ENCODE measurements around the gene MACROD2. TPM values are rescaled to one million over a fixed set of nuclear protein-coding genes. Genes with fewer than 3 reads are reported as not detected.

The MACROD2 gene
- total RNA-seq, 4 donors from 2014 or later, result 1.8 to 4.8 (median 2.9) TPM

GRCh38 chr20:14360416-14360815 is 365.1 kb downstream of the MACROD2 start:
- no peaks in the 10 kb centered on the region for H3K4me1 ChIP-seq
- H3K4me3 ChIP-seq, result no peak overlapping the region
- no peaks in the 10 kb centered on the region for H3K9me3 ChIP-seq
- no peak overlapping the region for H3K27ac ChIP-seq
- H3K27me3 ChIP-seq, result no peaks in the 10 kb centered on the region
- no peak for DNase-seq
- intact Hi-C loops (cut with DNase I), result no loop called here
- no peaks in the 10 kb centered on the region for H3K36me3 ChIP-seq
- TF ChIP-seq CTCF (IDR thresholded peaks at IDR 0.05), result no peak
- no peak for TF ChIP-seq POLR2A (IDR thresholded peaks at IDR 0.05)

DNA sequence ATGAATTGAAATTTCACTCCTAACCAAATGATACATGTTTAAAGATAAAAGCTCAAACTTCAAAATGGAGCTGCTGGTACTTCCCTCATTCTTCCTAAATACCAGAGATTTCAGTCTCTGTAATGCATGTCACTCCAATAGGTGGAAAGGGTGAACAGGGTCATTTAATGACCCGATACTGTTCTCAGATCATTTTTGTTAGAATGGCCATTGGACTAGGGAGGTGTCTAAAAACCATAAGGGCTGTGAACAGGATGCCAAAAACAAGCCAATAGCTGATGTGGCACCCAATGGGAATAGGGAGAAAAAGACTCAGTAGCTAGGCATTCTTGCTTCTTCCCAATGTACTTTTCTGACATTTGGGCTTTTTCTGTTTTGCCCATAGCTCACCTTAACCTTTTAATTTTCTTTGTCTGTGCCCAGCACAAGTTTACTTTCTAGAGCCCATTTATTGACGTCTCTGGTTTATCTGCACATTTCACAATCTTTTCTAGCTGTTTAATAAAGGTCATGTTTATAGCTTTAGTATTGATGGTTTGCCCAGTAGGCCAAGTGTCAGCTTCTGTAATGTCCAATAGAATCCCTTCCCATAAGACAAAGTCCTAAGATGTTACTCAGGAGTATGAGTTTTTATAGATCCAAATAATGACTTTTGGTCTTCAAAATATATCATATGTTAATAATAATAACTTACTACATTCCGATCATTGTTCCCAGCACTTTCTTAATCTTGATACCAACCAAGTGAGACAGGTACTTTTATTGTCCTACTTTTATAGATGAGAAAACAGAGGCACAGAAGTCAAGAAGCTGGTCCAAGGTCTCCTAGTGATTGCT is 366.4 kb downstream of the MACROD2 start:
- no peaks in the 10 kb centered on the region for H3K9me3 ChIP-seq
- WGBS, 2 donors, result 86 to 92% methylated on average over 3 of the region's 3 CpGs

DNA sequence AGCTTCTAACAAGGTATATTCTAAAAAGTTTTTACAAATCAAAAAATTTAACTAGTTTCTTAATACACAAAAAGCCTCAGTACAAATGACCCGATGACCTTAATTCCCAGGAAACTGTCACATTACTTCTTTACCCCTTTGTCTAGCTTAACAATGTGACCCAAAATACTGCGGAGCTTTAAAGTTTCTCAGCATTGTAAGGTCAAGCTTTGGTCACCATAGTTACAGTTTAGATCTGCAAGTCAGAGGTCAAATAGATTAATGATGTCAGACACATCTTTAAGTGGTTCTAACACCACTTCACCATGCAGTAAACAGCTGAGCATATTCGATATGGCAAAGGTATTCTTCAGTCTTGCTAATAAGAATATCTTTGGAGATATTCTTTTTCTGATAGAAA is 378.9 kb downstream of the MACROD2 start:
- WGBS, 2 donors, result 54 to 71% methylated on average over 3 of the region's 3 CpGs
- no peak overlapping the region for H3K27ac ChIP-seq
- intact Hi-C loops (cut with DNase I), result no loop called here
- no peak overlapping the region for H3K4me3 ChIP-seq
- no peaks in the 10 kb centered on the region for H3K9me3 ChIP-seq
- no peaks in the 10 kb centered on the region for H3K27me3 ChIP-seq
- H3K4me1 ChIP-seq, result no peaks in the 10 kb centered on the region
- TF ChIP-seq POLR2A (IDR thresholded peaks at IDR 0.05) (no peak), CTCF (IDR thresholded peaks at IDR 0.05) (no peak)
- no peaks in the 10 kb centered on the region for H3K36me3 ChIP-seq
- DNase-seq, result no peak

More for the DNA sequence above, 366.4 kb downstream of the MACROD2 start:
- no peaks in the 10 kb centered on the region for H3K4me1 ChIP-seq
- no peak for TF ChIP-seq POLR2A (IDR thresholded peaks at IDR 0.05)
- H3K27me3 ChIP-seq, result no peaks in the 10 kb centered on the region
- H3K27ac ChIP-seq, result no peak overlapping the region
- no peak overlapping the region for H3K4me3 ChIP-seq
- H3K36me3 ChIP-seq, result no peaks in the 10 kb centered on the region
- intact Hi-C loops (cut with DNase I), result no loop called here
- no peak for DNase-seq

DNA sequence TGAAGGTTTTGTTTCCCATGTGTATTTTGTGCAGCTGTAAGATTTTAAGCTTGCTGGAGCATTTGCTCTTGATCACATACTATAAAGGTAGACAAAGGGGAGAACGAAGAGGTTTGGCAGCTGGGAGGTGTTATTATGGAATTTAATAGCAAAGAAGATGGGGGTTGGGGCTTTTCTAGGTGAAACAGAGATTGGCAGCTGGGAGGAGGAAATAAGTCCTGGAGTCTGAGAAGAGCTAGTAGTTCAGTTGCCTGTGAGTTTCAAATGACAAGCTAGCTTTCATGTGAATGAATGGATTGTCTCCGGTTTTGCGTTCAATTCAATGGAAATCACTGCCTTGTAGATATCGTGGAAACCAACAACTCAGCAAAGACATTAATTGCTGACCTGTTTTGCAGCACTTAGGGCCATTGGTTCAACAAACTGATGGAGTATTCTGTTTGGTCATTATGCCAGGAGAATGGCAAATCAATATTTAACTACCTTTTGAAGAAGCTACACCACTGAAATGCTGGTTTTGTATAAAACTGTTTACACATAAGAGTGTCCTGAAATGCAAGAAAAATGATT is 380.2 kb downstream of the MACROD2 start:
- H3K9me3 ChIP-seq, result no peaks in the 10 kb centered on the region
- DNase-seq, result no peak
- H3K27ac ChIP-seq, result no peak overlapping the region
- no peak overlapping the region for H3K4me3 ChIP-seq
- intact Hi-C loops (cut with DNase I), result no loop called here
- no peaks in the 10 kb centered on the region for H3K4me1 ChIP-seq
- no peak for TF ChIP-seq CTCF (IDR thresholded peaks at IDR 0.05)
- no peak for TF ChIP-seq POLR2A (IDR thresholded peaks at IDR 0.05)
- no peaks in the 10 kb centered on the region for H3K36me3 ChIP-seq
- WGBS, 2 donors, result 61 to 67% methylated on average over 4 of the region's 4 CpGs
- H3K27me3 ChIP-seq, result no peaks in the 10 kb centered on the region

- no peaks in the 10 kb centered on the region for H3K27me3 ChIP-seq
- no peak for DNase-seq
- H3K36me3 ChIP-seq, result no peaks in the 10 kb centered on the region
- no peak overlapping the region for H3K27ac ChIP-seq
- TF ChIP-seq POLR2A (IDR thresholded peaks at IDR 0.05), result no peak
- no peak for TF ChIP-seq CTCF (IDR thresholded peaks at IDR 0.05)
- intact Hi-C loops (cut with DNase I), result no loop called here
- H3K4me3 ChIP-seq, result no peak overlapping the region
- H3K4me1 ChIP-seq, result no peaks in the 10 kb centered on the region
- H3K9me3 ChIP-seq, result no peaks in the 10 kb centered on the region
Measured at GRCh38 chr20:14378326-14378725, 383.0 kb downstream of the MACROD2 start.
